Stimulated activated CD4-positive, alpha-beta T cell treated with anti-CD3 and anti-CD28 coated beads, Interleukin-12 subunit alpha, Interleukin-12 subunit beta, amount 100 ng/mL, for 48 hours (primary cell): ENCODE data around the gene EIF1.
"Not testable (repeated sequence)": the region's sequence is repeated elsewhere in the genome, so short reads cannot be mapped to it uniquely, and the experiment has no call there.

ENCODE experiments used
- DNase-seq, 3 donors: peaks; one replicate each; pipeline ENCODE4 v3.0.0-alpha.2; 2020; ENCODE audit warnings: low read depth in 2 of 3, low spot score in 1 of 3

Gene EIF1

GRCh38 chr17:41678411-41678906, 10.2 kb upstream of the EIF1 start:
- DNase-seq, result no peak

DNA sequence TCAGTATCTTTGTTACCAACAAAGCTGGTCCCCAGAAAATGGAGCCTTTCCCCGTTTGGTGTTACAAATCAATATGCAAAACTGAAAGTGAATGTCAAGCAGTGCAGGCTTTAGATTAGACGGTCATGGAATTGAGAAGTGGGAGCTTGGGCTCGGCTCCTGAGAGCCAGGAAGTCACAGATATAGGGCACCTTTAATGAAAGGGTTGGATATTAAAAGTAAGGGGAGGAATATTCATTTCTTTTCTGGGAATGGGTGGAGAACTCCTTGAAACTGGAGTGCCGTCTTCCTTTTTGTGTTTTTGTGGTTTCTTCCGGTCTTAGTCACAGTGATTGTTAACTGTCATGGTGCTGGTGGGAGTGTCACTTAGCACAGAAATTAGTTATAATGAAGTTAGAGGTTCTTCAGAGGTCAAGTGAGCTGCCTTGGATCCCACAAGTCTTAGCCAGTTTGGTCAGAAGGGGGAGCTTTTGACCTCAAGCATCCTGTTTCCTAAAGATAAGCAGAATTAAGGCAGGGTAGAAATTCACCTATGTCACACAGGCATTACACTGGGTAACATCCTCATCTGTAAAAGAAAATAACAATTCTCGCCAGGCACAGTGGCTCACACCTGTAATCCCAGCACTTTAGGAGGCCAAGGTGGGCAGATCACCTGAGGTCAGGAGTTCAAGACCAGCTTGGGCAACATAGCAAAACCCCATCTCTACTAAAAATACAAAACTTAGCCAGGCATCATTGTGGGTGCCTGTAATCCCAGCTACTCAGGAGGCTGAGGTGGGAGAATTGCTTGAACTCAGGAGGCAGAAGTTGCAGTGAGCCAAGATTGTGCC, 9.6 kb upstream of the EIF1 start:
- peak; percentile 48 to 65 (median 48) for DNase-seq

DNA sequence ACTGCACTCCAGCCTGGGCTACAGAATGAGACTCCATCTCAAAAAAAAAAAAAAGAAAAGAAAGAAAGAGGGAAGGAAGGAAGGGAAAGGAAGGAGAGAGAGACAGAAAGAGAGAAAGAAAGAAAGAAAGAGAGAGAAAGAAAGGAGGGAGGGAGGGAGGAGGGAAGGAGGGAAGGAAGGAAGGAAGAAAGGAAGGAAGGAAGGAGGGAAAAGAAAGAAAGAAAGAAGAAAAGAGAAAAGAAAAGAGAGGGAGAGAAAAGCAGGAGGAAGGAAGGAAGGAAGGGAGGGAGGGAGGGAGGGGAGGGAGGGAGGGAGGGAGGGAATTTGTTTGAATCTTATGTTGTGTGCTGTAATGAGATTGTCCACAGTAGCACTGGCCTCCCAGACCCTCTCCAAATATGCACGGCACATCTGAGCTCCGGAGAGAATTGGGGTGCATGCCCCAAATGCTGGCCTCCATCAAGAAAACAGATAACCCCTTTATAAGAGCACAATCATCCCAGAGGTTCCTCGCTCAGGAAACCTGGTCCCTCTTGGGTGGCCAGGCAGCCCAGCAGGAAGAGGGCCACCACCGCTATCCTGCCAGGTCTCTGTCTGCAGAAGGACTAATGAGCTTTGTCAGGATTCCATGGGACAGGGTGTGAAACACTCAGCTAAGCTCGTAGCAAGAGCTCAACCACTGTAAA, 8.8 kb upstream of the EIF1 start:
- no peak for DNase-seq

DNA sequence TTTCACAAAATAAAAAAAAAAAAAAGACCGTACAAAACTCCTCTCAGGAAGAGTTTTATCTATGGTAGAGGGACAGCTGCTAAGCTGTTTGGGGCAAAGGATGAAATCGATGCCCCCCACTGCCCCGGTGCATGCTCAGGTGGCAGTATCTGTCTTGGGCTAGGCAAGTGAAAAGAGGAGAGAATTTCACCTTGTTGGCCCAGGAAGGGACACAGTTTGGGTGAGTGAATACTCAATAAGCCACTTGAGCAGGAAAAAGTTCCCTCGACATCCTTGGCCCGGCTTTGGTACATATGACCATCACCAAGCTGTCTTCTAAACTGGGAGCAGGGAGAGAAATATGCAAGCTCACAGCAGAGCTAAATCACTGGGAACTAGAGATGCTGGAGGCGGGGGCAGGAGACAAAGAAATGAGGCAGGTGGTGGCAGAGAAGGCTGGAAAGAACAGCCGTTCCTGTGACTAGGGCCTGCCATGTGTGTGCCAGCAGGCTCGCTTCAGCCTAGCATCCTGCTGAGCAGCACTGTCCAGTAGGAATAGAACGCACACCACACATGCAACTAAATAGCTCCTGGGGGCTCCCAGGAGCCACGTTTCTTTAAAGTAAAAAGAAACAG, 8.2 kb upstream of the EIF1 start:
- DNase-seq, result no peak

DNA sequence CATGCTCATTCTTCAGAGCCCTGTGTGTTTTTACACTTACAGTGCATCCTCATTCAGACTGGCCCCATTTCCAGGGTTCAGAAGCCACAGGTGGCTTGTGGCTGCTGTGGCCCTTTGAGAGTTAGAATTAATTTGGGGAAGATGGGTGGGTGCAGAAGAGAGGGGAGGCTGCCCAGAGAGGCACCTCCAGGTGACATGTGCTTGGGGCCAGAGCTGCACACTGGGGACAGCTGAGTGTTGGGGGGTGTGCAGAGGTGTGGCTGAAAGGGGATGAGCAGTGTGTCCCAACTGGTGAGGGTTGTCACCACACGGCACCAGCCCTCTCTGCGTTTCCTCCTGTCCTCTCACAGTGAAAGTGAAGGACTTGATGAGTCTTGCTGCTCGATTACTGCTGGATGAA, 6.9 kb upstream of the EIF1 start:
- no peak for DNase-seq

DNA sequence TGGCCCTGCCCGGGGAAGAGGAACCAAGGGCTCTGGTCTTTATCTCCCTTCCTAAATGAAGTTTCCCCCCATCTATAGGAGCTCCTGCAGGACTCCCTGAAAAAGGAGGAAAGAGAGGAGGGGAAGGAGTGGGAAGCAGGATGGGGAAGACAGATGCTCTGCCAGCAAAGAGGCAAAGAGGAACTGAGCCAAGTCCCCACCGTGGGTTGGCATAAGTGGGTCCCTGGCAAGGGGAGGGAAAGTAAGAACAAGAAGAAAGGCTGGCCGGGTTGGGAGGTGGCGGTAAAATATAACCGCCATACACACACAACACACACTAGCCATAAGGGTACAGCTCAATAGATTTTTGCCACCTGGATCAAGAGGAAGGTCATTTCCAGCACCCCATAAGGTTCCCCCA, 6.1 kb upstream of the EIF1 start:
- DNase-seq, result no peak

GRCh38 chr17:41683441-41684007, 5.2 kb upstream of the EIF1 start:
- no peak for DNase-seq

DNA sequence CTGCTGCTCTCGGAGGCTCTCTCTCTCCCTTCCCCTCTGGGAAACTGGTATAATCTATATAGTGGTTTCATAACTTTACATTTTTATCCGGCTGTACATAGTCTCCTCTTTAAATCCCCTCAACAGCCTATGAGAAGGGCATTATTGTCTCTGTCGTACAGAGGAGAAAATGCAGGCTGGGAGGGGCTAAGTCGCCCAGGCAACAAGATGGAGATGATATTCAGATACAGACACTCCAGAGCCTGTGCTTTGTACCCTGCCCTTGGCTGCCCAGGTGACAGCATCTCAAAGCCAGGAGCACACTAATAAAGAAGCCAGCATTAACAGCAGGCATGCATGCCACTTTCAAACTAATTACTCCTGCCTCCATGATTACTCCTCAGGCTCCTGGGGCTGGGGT, 4.7 kb upstream of the EIF1 start:
- no peak for DNase-seq

DNA sequence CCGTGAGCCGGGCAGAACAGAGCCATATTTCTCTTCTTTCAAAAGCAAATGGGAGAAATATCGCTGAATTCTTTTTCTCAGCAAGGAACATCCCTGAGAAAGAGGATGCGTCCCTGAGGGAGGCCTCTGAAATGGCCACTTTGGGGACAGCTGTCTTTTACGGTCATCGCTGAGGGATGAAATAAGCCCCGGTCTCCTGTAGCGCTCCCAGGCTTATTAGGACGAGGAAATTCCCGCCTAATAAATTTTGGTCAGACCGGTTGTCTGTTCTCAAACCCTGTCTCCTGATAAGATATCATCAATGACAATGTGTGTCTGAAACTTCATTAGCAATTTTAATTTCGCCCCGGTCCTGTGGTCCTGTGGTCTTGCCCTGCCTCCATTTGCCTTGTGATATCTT, 2.9 kb upstream of the EIF1 start:
- not testable (repeated sequence) for DNase-seq

GRCh38 chr17:41686281-41686680, 2.4 kb upstream of the EIF1 start:
- no peak for DNase-seq

DNA sequence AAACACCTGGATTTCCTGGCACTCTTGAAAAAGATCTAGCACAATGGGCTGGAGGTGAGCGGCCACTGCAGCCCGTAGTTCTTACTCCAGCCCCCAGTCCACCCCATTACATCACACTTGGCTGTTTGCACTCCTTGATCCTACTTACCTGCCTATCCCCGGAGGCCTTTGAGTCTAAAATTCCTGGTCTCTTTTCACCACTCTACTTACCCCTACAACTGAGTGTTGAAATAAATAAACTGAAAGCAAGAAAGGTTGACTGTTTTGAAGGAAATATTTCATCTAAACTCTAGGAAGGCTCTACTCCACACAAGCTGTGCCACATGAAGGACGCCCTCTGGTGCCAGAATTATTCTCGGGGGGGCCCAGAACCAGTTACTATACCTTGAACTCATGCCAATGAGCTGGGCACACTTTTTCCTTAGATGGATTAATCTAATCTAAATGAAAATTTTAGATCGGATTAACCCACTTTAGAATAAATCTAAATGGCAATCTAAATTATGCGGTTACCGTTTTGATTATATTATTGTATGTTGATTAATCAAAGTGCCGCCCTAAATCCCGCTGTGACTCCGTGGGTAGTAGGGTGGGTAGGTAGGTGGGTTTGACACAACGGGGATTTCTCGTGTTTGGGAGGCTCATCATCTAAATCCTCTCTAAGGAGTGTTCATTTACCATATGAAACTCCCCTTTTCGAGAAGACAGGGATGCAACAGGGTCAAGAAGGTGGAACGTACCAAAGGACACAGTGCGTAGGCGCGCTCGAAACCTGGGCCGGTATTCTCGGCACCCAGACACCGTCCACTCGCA, 651 bp upstream of the EIF1 start:
- DNase-seq, result peak in 1 of 3 donors; percentile 53

- DNase-seq, result peak in 2 of 3 donors; percentile 34 to 83
Observed at GRCh38 chr17:41689497-41690299, 1.0 kb downstream of the EIF1 start.

- DNase-seq, result no peak
Observed at GRCh38 chr17:41690497-41690896, 1.8 kb downstream of the EIF1 start.

GRCh38 chr17:41691031-41691777, 2.5 kb downstream of the EIF1 start:
- no peak for DNase-seq

DNA sequence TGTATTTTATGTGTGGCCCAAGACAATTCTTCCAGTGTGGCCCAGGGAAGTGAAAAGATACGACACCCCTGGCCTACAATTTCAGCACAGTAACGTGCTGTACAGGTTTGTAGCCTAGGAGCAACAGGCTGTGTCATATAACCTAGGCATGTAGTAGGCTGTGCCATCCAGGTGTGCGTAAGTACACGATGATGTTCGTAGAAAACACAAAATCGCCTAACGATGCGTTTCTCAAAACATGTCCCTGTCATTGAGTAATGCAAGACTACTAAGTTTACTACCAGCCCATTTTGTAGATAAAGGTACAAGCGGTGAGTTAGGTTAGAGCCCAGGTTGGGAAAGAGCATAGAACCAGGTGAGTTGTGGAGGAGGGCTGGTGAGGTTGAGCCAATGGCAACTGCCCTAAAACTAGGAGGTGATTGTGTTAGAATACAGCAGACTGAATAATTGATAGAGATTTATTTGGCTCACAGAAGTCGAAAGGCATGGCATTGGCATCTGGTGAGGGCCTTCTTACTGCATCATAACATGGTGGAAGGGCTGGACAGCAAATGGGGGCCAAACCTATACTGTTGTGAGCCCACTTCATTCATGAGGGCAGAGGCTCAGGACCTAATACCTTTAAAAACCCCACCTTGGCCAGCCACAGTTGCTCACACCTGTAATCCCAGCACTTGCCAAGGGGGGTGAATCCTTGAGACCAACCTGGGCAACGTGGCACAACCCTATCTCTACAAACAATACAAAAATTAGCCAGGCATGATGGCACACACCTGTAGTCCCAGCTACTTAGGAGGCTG, 4.2 kb downstream of the EIF1 start:
- no peak for DNase-seq

DNA sequence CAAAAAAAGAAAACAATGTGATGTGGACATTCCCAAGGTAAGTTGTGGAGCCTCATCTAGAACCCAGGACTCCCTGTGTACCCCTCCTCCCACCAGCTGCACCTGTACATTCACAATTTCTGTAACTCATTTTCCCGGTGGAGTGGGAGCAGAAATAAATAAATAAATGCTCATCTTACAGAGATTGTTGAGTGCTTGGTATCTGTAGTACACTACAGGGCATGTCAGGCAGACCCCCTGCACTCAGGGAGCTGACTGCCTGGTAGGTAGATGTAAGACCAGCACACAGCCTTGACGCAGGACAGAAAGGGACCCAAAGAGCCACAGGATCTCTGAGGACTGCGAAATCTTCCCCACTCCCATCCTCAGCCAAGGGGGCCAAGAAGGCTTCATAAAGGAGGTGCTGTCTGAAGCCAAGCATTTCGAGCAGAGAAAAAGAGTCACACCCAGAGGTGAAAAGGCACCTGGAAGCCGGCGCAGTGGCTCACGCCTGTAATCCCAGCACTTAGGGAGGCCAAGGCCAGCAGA, 6.5 kb downstream of the EIF1 start:
- DNase-seq, result no peak

DNA sequence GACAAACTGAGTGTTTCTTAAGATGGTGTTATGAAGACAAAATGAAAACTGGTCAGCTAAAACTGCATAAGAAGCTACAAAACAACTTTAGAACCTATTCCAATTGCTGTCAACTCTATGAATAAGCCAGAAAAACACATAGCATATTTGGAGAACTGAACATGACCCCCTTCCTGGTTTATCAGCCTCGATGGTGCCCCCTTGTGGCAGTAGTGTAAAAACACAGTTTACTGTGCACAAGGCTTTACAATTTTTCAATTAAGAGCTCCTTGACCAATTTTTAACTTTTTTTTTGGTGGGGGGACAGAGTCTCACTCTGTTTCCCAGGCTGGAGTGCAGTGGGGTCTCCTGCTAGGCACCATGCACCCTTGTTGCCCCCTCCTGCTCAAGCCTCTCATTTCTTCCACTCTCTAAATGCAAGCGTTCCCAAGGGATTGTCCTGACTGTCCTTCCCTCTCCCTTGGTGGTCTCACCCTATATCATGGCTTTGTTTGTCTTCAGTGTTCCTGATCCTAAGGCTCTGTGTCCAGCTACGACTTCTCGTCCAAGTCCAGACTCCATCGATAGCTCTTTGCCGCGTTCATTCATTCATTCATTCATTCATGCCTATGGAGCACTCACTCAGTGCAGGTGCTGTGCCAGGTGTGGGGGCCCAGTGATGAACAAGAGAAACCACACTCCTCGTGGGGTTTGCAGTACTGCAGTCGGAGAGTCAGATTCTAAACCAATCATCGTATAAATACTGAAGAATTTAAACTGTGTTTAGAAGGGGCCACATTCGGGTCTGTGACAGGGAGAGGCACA, 7.5 kb downstream of the EIF1 start:
- DNase-seq, result peak; percentile 36 to 77 (median 68)
